NCI-H774 (cell line): ENCODE results near the gene PAM.
A peak's percentile ranks its signal among the peaks of the same experiment; 100 is the strongest.
"Not testable (repeated sequence)": the region's sequence is repeated elsewhere in the genome, so short reads cannot be mapped to it uniquely, and the experiment has no call there.

Source experiments
- DNase-seq: peaks from one replicate; lab custom pipeline; 2025; lab: John Stamatoyannopoulos, UW

PAM gene

GRCh38 chr5:102902647-102903046 lies 147.5 kb downstream of the PAM start:
- DNase-seq, result peak; percentile 58

GRCh38 chr5:102903074-102903871 lies 148.2 kb downstream of the PAM start:
- DNase-seq, result peak; percentile 17

- DNase-seq, result no peak
Observed at GRCh38 chr5:102905056-102905455, 150.0 kb downstream of the PAM start.

GRCh38 chr5:102907099-102907498 lies 152.0 kb downstream of the PAM start:
- DNase-seq, result not testable (repeated sequence)

- DNase-seq, result no peak
Observed at GRCh38 chr5:102910240-102911226, 155.4 kb downstream of the PAM start.

GRCh38 chr5:102911973-102912372 lies 156.9 kb downstream of the PAM start:
- DNase-seq, result no peak

- DNase-seq, result no peak
Observed at GRCh38 chr5:102916109-102916508, 161.0 kb downstream of the PAM start.

- DNase-seq, result no peak
Observed at GRCh38 chr5:102918986-102919610, 164.0 kb downstream of the PAM start.

- DNase-seq, result no peak
Observed at GRCh38 chr5:102920762-102921161, 165.7 kb downstream of the PAM start.

GRCh38 chr5:102921341-102922044 lies 166.4 kb downstream of the PAM start:
- DNase-seq, result no peak

- no peak for DNase-seq
Observed at GRCh38 chr5:102922111-102922720, 167.1 kb downstream of the PAM start.

- no peak for DNase-seq
Observed at GRCh38 chr5:102922799-102923477, 167.8 kb downstream of the PAM start.

GRCh38 chr5:102924963-102925362 lies 169.9 kb downstream of the PAM start:
- DNase-seq, result no peak

GRCh38 chr5:102927007-102927406 lies 171.9 kb downstream of the PAM start:
- no peak for DNase-seq

- DNase-seq, result no peak
Observed at GRCh38 chr5:102930244-102930643, 175.1 kb downstream of the PAM start.

- DNase-seq, result no peak
Observed at GRCh38 chr5:102931085-102931725, 176.1 kb downstream of the PAM start.

GRCh38 chr5:102932781-102933180 lies 177.7 kb downstream of the PAM start:
- DNase-seq, result no peak

- DNase-seq, result no peak
Observed at GRCh38 chr5:102933316-102933715, 178.2 kb downstream of the PAM start.

GRCh38 chr5:102933721-102934459 lies 178.8 kb downstream of the PAM start:
- DNase-seq, result no peak

GRCh38 chr5:102937894-102938293 lies 182.8 kb downstream of the PAM start:
- no peak for DNase-seq
